ENCODE measurements around the gene TDG.

The TDG gene

DNA sequence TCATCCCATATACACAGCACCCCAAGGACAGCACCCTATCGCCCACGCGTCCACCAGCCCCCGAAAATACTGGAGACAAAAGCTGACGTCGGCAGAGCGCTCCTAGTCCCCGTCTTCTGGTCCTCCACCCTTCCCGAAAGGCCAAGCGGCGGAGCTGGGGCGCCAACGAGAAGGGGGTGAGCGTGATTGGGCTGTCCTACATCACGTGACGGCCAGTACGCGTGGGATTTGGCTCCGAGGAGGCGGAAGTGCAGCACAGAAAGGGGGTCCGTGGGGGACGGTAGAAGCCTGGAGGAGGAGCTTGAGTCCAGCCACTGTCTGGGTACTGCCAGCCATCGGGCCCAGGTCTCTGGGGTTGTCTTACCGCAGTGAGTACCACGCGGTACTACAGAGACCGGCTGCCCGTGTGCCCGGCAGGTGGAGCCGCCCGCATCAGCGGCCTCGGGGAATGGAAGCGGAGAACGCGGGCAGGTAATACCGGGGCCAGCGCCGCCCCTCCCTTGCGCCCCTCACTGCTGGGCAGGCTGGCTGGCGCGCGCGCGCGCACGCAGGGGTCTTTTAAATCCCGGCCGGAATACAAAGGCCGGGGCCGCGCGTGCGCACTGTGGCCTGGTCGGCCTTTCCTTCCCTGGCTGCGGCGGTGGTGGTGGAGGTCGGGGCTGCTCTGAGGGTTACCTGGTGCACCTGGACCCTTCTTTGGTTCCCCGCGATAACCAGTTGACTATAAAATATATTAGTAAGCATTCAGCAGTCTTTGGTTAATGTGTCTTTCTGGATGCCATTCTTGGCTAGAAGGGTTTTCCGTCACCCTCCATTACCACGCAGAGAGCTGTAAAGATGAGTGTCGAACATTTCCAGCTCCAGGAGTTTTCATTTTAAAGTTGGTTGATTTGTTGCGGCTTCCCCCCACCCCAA is at the start of gene TDG:
Gene TDG, plus strand, starts transcription at position 283 of the 915 bp plus-strand sequence. Its CDS starts 166 bp downstream, at position 449.
- peak; percentile 98 for DNase-seq

DNA sequence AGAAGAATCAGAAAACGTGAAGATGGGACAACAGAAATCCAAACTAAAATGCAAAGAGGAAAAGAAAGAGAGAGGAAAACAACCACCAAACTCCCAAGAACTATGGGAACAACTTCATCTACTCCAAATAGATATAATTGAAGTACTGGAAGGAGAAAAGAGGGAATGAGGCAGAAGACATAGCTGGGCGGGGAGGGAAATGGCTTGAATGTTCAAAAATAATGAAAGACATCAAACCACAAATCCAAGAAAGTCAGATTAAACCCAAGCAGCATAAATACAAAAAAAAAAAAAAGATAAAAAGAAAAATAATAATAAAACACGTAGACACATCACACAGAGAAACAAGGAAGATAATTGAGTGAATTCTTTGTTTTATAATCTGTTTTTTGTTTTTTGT is 47.8 kb upstream of the TDG start:
- no peak for DNase-seq

DNA sequence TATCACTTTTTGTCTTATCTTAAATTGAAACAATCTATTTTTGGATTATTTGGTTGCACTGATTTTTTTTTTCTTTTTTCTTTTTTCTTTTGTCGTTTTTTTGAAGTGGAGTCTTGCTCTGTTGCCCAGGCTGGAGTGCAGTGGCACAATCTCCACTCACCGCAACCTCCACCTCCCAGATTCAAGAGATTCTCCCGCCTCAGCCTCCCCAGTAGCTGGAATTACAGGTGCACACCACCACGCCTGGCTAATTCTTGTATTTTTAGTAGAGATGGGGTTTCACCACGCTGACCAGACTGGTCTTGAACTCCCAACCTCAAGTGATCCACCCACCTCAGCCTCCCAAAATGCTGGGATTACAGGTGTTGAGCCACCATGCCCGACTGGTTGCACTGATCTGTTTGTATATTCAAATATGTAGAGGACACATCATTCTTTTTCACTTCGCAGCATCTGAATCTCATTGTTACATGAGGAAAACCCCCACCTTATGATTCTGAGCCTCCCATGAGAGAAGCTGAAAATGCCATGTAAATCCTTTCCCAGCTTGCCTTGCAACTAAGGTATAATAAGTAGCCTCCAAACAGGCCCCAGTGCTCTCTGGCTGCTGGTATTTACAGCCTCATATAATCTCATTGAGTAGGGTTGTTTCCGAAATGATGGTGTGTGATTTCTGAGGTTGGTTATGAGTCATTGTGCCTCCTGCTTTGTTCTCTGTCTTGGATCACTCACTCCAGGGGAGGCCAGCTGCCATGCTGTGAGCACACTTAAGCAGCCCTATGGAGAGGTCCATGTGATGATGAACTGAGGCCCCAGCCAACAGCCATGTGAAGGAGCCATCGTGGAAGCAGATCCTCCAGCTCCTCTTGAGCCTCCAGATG is 40.7 kb upstream of the TDG start:
- DNase-seq = no peak

DNA sequence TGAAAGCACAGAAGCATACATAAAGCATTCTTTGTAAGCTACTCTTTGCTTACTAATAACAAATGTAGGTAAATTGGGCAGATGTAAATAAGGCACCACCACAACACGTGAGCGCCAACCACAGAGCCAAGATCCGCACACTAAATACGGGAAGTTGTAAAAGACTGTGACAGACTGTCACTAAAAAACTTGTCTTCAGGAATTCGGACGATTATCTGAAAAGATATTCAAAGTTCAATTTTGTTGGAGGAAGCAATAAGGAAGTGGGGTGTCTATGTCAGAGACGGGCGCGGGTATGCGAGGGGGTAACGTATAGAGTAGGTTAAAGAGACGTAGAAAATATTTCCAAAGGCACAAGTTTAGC is 37.0 kb upstream of the TDG start:
- no peak for DNase-seq

DNA sequence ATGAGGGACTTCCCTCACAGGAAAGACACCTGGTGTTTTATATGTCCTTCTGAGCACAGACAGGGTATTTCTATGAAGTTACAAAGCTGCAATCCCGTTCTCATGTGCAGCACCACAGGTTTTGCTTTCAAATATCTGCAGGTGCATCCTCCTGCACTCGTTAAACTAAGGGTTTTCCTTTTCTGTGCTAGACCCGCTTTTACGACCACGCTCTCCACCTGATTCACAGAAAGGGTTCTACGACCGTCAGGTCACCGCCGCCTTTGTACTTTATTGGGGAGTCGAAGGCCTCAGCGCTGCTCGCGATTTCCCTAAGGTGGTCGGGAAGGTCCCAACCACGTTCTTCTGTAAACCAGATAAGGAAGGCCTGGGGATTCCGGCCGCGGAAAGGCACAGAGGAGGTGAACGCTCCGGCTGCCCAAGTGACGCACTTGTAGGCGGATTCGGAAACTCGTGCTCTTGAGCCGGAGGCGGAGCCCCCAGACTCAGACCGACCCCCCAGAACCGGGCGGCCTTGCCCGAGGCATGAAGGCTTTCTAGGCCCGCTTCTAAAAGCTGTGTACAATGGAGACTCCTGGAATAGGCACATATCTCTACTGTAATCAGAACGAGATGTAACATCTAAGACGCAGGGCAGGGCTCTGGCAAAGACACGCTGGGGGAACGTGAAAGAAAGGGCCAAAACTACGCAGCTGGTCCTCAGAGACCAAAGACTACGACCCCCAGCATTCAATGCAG is 36.5 kb upstream of the TDG start:
- DNase-seq = peak; percentile 91

DNA sequence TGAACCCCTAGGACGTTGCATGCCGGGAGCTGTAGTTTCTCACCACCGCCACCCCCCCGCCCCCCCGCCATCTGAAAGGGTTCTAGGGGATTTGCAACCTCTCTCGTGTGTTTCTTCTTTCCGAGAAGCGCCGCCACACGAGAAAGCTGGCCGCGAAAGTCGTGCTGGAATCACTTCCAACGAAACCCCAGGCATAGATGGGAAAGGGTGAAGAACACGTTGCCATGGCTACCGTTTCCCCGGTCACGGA is 36.0 kb upstream of the TDG start:
- DNase-seq = no peak

DNA sequence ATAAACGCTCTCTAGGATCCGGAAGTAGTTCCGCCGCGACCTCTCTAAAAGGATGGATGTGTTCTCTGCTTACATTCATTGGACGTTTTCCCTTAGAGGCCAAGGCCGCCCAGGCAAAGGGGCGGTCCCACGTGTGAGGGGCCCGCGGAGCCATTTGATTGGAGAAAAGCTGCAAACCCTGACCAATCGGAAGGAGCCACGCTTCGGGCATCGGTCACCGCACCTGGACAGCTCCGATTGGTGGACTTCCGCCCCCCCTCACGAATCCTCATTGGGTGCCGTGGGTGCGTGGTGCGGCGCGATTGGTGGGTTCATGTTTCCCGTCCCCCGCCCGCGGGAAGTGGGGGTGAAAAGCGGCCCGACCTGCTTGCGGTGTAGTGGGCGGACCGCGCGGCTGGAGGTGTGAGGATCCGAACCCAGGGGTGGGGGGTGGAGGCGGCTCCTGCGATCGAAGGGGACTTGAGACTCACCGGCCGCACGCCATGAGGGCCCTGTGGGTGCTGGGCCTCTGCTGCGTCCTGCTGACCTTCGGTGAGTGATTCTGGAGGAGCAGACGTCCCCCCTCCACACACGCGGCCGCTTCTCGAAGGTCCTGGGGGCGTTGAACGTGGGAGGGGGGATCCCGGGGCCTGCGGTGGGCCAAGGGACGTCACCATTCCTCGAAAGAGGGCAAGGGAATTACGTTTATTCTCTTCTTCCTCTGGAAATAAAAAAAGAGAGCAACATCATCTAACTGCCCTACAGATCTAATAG is 35.5 kb upstream of the TDG start, which contains the start of gene HSP90B1:
Gene HSP90B1, plus strand, starts transcription at position 377 of the 753 bp plus-strand sequence. Its CDS starts 106 bp downstream, at position 483.
- DNase-seq = peak; percentile 99

DNA sequence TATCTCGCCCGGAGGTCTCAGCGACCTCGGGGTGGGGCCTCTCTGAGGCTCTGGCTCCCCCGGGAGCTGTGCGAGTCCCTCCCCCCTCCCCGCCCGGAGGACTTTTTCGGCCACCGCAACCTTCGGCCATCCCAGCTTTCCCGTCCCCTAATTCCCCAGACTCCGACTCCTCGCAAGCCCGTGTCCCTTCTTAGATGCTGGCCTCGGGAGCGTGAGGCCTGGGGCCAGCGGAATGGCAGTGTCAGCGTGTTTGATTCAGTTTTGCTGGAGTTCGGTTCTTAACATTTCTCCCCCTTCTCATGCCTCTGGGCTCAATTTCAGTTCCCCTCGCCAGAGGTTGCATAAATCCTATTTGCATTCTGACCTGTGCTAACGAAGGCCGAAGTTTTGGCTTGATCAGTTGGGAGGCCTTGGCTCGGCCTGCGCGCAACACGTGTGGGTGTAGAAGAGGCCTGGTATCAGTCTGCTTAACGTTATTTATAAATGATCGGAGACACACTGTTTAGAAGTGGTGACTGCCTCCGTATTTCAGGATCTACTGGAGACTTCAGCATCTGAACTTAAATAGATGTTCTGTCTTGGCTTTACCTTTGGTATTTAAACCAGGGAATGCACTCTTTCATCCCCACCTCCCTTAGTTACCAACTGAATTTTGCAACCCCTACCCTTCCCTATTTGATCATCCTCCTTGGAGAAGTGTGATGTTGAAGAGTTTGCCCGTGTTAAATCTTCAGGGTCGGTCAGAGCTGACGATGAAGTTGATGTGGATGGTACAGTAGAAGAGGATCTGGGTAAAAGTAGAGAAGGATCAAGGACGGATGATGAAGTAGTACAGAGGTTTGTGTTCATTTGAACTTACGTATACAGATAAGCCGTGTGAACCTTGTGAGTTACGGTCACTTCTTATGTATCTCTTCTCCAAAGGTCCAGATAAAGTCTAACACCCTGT is 34.6 kb upstream of the TDG start:
- DNase-seq = no peak

DNA sequence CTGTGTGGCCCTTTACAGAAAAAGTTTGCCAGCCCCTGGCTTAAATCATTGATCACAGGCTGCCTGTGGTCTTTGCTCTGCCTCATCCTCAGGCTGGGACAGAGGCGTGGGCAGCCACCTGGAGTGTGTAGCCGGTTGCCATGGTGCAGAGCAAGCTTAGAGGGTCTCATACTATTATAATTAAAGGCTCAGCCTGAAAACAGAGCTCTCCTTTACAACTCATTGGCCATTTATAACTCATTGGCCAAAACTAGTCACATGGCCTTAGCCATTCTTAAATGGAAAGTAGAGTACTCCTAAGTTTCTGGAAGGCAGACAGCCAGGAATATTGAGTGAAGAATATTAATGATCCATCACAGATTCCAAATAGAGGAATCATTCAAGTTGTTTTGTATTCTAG is 32.4 kb upstream of the TDG start:
- DNase-seq = no peak

DNA sequence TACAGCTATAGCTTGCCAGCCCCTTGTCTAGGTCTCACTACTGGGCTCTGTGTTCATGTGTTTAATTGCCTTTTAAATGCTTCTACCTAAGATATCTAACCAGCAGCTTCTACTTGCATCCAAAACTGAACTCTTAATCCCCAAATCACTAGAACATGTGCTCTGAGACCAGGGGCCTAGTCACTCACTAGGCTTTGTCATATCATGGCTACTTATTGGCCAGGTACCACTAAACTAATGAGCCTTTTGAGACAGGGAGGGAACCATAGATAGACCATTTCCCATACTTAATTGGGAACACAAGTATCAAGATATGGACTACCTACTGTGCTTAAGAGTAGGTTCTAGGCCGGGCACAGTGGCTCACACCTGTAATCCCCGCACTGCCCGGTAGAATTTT is 29.0 kb upstream of the TDG start:
- DNase-seq = no peak

DNA sequence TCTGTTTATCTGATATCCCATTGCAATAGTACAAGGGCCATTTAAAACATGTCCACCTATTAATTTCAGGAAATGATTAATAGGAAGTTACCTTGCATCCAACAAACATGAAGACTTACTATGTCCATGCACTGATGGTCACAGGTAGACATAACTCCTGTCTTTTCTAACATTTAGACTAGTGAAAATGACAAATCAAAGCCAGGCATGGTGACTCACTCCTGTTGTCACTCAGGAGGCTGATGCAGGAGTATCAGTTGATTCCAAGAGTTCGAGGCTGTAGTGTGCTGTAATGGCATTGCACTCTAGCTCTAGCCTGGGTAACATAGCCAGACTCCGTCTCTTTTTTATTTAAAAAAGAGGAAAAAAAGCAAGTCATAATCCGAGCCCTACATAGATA is 20.7 kb upstream of the TDG start:
- DNase-seq = no peak

DNA sequence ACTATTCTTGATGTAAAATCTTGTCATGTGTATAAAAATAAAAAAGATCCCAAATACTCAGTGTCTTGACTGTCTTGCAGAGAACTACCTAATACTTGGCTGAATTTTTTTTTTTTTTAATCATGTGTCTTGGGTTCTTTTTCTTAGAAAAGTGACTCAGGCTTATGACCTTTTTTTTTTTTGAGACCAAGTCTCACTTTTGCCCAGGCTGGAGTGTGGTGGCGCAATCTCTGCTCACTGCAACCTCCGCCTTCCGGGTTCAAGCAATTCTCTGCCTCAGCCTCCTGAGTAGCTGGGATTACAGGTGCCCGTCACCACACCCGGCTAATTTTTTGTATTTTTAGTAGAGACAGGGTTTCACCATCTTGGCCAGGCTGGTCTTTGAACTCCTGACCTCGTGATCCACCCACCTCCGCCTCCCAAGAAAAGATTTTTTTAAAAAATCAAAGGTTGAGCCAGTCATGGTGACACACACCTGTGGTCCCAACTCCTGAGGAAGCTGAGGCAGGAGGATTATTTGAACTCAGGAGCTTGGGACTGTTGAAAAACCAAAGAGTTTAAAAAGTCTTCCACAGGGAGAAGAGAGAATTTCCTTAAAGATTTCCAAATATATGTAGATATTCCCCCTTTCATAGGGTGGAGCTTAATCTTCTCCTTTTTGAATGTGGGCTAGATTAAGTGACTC is 17.7 kb upstream of the TDG start:
- DNase-seq = no peak

DNA sequence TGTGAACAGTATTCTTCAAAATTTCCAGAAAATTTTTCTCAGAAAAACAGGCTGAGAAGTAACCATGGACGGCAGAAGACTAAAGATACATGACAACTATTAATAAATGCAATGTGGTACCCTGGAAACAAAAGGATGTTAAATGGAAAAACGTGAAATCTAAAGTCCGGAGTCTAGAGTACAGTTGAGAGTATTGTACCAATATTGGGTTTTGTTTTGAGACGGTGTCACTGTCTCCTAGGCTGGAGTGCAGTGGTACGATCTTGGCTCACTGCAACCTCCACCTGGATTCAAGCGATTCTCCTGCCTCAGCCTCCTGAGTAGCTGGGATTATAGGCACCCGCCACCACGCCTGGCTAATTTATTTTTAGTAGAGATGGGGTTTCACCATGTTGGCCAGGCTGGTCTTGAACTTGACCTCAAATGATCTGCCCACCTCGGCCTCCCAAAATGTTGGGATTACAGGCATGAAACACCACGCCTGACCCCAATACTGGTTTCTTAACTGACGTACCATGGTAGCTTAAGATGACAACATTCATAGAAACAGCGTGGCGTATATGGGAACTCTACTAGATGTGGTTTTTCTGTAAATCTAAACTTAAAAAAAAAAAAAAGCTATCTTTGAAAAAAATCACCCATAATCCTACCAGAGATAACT is 16.8 kb upstream of the TDG start:
- no peak for DNase-seq

DNA sequence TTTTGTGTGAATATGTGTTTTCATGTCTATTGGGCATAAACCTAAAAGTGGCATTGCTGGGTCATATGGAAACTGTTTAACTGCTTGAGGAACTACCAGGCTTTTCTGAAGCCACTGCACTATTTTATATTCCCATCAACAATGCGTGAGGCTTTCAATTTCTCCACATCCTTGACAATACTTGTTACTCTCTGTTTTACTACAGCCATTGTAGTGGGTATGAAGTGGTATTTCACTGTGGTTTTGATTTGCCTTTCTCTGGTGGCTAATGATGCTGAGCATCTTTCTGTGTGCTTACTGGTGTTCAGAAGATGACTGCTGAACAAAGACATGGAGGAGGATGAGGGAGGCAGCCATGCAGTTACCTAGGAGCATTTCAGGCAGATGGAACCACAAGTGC is 13.2 kb upstream of the TDG start:
- DNase-seq = no peak

DNA sequence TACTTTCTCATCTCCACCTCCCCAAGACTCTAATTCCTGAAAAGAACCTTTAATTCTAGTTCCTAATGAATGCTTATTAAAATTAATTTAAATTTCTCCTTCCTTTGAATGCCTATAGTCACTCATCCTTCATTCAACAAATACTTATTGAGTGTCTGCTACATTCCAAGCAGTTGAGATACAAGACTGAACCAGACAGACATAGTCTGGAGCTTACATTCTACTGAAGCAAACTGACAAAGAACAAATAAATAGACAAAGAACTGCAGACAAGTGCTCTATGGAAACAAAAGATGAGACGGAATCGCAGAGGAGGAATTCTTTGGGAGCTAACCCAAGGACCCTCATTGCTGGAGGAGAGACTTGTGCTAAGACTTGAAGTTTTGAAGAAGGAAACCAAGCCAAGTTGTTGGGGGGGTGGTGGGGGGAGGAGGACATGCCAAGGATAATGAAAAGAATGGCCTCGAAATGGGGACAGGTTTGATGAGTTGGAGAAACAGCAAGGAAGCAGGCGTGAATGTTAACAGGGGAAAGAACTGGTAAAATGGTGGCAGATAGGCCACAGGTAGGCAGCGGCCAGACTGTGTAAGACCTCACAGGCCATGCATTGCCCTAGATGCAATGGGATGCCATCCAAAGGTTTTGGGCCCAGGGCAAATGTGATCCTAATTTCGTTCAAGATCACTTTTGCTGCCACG is 9.7 kb upstream of the TDG start:
- no peak for DNase-seq

DNA sequence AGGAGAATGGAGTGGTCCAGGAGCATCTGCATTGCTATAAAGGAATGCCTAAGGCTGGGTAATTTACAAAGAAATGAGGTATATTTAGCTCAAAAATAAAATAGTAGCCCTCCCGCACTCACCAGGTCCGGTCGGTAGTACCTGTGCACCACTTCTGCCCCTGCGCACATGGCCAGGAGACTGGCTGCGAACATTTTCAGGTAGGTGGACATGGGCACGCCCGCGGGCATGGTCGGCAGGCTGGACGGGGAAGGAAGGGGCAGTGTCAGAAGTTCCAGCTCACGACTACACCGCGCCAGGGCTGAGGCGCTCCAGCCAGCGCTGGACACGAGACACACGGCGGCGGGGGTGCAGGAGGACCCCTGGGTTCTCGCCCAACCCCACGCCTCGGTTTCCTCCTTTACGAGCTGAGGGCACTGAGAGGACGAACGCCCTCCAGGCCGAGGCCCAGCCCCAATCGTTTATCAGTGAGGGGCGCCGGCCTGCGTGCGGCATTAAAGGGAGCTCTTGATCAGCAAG is 9.1 kb upstream of the TDG start:
- no peak for DNase-seq

DNA sequence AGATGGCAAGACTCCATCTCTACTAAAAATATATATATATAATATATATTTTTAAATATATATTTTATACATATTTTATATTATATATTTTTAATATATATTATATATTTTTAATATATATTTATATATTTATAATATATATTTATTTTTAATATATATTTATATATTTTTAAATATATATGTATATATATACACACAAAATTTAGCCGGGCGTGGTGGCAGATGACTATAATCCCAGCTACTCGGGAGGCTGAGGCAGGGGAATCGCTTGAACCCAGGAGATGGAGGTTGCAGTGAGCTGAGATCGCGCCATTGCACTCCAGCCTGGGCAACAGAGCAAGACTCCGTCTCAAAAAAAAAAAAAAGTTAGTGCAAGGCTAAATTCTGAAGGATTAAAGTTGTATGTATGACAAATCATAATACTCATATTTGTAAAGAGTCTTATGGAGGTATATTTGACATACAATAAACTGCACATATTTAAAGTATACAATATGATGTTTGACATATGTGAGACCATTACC is 7.7 kb upstream of the TDG start:
- no peak for DNase-seq

DNA sequence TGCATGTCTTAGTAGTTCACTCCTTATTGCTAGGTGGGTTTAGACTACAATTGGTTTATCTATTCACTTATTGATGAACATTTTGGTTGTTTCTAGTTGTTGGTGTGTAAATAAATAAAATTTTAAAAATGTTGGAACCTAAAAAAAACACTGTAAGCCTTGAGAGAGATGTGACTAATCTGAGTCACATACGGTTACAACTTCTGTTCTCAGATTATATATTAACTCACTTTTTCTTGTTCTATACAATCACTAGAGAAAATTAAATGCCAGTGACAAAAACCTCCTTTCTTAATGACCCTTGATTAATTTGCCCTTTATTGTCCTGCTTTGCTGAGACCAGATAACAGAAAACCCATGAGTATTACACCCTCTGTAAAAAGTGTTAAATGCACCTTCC is 7.1 kb upstream of the TDG start:
- no peak for DNase-seq

DNA sequence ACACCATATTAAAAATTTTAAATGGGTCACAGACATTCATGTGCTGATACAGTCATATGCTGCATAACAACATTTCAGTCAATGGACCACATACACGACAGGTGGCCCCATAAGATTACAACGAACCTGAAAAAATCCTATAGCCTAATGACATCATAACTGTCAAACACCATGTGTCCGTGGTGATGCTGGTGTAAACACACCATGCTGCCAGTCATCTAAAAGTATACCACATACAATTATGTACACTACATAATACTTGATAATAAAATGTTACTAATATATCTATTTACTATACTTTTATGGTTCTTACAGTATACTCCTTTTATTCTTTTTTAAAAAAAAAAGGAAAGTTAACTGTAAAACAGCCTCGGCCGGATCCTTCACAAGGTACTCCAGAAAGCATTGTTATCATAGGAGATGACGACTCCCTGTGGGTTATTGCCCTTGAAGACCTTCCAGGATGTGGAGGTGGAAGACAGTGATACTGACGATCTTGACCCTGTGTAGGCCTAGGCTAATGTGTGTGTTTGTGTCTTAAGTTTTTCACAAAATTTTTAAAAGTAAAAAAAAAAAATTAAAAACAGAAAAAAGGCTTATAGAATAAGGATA is 5.0 kb upstream of the TDG start:
- DNase-seq = no peak
